GM23248 (cell line): ENCODE measurements around the gene XXYLT1.

Experiments used
- EZH2 ChIP-seq: fragments of 200-600 bp; sonication (generic); IDR thresholded peaks from 2 replicates; pipeline ENCODE4 v1.6.1; 2018; ENCODE audit warnings: antibody characterized with exemption, mild to moderate bottlenecking; ENCODE audit not compliant: insufficient read depth, poor library complexity, severe bottlenecking
- EZH2phosphoT487 ChIP-seq: fragments of 200-600 bp; sonication (generic); IDR thresholded peaks from 2 replicates; pipeline ENCODE4 v1.6.1; 2018; ENCODE audit warnings: antibody characterized with exemption, moderate library complexity, mild to moderate bottlenecking, low read depth; ENCODE audit not compliant: insufficient read depth

DNA sequence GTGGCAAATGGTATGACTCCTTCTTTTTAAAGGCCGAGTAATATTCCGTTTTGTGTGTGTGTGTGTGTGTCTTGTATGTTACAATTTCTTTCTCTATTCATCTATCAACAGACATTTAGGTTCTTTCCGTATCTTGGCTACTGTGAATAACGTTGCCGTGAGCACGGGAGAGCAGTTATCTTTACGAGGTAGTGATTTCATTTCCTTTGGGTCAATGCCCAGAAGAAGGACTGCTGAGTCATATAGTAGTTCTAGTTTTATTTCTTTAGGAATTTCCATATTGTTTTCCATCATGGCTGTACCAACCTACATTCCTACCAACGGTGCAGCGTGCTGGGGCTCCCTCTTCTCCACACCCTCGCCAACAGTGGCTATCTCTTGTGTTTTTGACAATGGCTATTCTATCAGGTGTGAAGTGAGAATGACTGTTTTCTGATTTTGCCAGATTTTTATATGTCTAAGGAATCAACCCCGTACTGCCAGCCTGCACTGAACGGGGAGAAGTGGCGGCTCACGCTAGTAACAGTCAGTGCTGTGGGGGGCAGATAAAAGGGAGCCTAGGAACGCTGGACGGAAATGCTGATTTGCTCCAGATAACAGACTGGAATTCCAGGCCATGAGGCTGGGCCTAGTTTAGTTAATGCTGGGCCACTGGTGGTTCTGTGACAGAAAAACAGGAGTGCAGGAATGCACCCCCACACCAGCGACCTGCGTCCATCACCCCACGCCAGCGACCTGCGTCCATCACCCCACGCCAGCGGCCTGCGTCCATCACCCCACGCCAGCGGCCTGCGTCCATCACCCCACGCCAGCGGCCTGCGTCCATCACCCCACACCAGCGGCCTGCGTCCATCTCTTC is 168.1 kb downstream of the XXYLT1 start:
- TF ChIP-seq EZH2: no peak
- TF ChIP-seq EZH2phosphoT487: 0 out of 2 replicates have a peak, but pooled peaks have one; percentile 57
